Astrocyte (in vitro differentiated cells and primary cell): ENCODE data around the gene TBATA.

Experiments
- EZH2 ChIP-seq: IDR thresholded peaks from 2 replicates; pipeline ENCODE4 v1.6.1; 2012; ENCODE audit warnings: mild to moderate bottlenecking, low read length, inconsistent platforms; ENCODE audit not compliant: insufficient read depth
- TF ChIP-seq, protein P1 (sequence below): IDR thresholded peaks from 2 replicates; pipeline ENCODE4 v1.5.1; 2011; ENCODE audit warnings: low read depth, mild to moderate bottlenecking, inconsistent platforms, low read length, moderate library complexity; ENCODE audit not compliant: insufficient read depth

- TF ChIP-seq, protein P1, sequence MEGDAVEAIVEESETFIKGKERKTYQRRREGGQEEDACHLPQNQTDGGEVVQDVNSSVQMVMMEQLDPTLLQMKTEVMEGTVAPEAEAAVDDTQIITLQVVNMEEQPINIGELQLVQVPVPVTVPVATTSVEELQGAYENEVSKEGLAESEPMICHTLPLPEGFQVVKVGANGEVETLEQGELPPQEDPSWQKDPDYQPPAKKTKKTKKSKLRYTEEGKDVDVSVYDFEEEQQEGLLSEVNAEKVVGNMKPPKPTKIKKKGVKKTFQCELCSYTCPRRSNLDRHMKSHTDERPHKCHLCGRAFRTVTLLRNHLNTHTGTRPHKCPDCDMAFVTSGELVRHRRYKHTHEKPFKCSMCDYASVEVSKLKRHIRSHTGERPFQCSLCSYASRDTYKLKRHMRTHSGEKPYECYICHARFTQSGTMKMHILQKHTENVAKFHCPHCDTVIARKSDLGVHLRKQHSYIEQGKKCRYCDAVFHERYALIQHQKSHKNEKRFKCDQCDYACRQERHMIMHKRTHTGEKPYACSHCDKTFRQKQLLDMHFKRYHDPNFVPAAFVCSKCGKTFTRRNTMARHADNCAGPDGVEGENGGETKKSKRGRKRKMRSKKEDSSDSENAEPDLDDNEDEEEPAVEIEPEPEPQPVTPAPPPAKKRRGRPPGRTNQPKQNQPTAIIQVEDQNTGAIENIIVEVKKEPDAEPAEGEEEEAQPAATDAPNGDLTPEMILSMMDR, result no peak
- TF ChIP-seq EZH2, result no peak
Measured at GRCh38 chr10:70742537-70743429, 42.4 kb downstream of the TBATA start.
